WTC11 (cell line): ENCODE data around the gene VNN1. TPM values are rescaled to one million over a fixed set of nuclear protein-coding genes. Genes with fewer than 3 reads are reported as not detected.

Experiments
- ATAC-seq: fragments of 200-7000 bp; cut with Tn5 transposase; 2 replicates; pipeline ENCODE4 v1.10.0; 2021; ENCODE audit warnings: mild to moderate bottlenecking, moderate library complexity
- CTCF ChIA-PET: fragments of 300-600 bp; sonication (Branson Sonifier 250); formaldehyde crosslinking; loops from one replicate; lab custom pipeline; 2021; ENCODE audit warnings: antibody characterized with exemption; lab: Charles Lee
- POLR2A ChIA-PET: fragments of 350-600 bp; sonication (Branson Sonifier 250); formaldehyde crosslinking; loops from one replicate; lab custom pipeline; 2021; ENCODE audit warnings: antibody characterized with exemption; lab: Charles Lee
- DNase-seq: peaks from one replicate; pipeline ENCODE4 v3.0.0; 2021; ENCODE audit warnings: low spot score
- H3K27ac Mint-ChIP-seq: 2 replicates; pipeline ENCODE4 v1.8.0; 2021; ENCODE audit warnings: mixed read lengths
- H3K27me3 Mint-ChIP-seq: 2 replicates; pipeline ENCODE4 v1.8.0; 2021; ENCODE audit warnings: low read depth, mild to moderate bottlenecking, moderate library complexity, mixed read lengths
- H3K36me3 Mint-ChIP-seq: 2 replicates; pipeline ENCODE4 v1.8.0; 2021; ENCODE audit warnings: mixed read lengths
- H3K4me1 Mint-ChIP-seq: 2 replicates; pipeline ENCODE4 v1.8.0; 2022; ENCODE audit warnings: mixed read lengths
- H3K4me3 Mint-ChIP-seq: 2 replicates; pipeline ENCODE4 v1.8.0; 2021; ENCODE audit warnings: mild to moderate bottlenecking, moderate library complexity, mixed read lengths
- H3K9me3 Mint-ChIP-seq: 2 replicates; pipeline ENCODE4 v1.8.0; 2021; ENCODE audit warnings: mixed read lengths
- ATF3 ChIP-seq: sonication (generic); formaldehyde crosslinking; conservative IDR thresholded peaks from 2 replicates; pipeline ENCODE4 v1.8.1; 2022; ENCODE audit warnings: mild to moderate bottlenecking, missing genetic modification reagents
- ATF6 ChIP-seq: sonication (generic); formaldehyde crosslinking; IDR thresholded peaks from 2 replicates; pipeline ENCODE4 v1.8.1; 2023; ENCODE audit warnings: mild to moderate bottlenecking, missing genetic modification reagents
- CBFB ChIP-seq: sonication (generic); formaldehyde crosslinking; IDR thresholded peaks from 2 replicates; pipeline ENCODE4 v1.8.1; 2022; ENCODE audit warnings: mild to moderate bottlenecking, low read depth, missing genetic modification reagents
- EMX1 ChIP-seq: fragments of 250-450 bp; sonication (Bioruptor Pico); IDR thresholded peaks from 2 replicates; pipeline ENCODE4 v1.8.0; 2021; ENCODE audit warnings: mild to moderate bottlenecking
- ERG ChIP-seq: fragments of 250-450 bp; sonication (Bioruptor Pico); IDR thresholded peaks from 2 replicates; pipeline ENCODE4 v1.8.0; 2021; ENCODE audit warnings: mild to moderate bottlenecking
- ETV6 ChIP-seq: sonication (generic); formaldehyde crosslinking; IDR thresholded peaks from 2 replicates; pipeline ENCODE4 v1.8.1; 2022; ENCODE audit warnings: mild to moderate bottlenecking, missing genetic modification reagents
- FOXJ3 ChIP-seq: sonication (generic); formaldehyde crosslinking; IDR thresholded peaks from 2 replicates; pipeline ENCODE4 v1.9.0; 2021; ENCODE audit warnings: missing genetic modification reagents, mild to moderate bottlenecking, borderline replicate concordance
- FOXK1 ChIP-seq: sonication (generic); formaldehyde crosslinking; IDR thresholded peaks from 2 replicates; pipeline ENCODE4 v1.8.0; 2022; ENCODE audit warnings: mild to moderate bottlenecking, moderate library complexity, missing genetic modification reagents
- FOXP4 ChIP-seq: sonication (generic); formaldehyde crosslinking; IDR thresholded peaks from 2 replicates; pipeline ENCODE4 v1.8.0; 2022; ENCODE audit warnings: mild to moderate bottlenecking, missing genetic modification reagents
- IRF1 ChIP-seq: sonication (generic); formaldehyde crosslinking; IDR thresholded peaks from 2 replicates; pipeline ENCODE4 v1.8.0; 2023; ENCODE audit warnings: missing genetic modification reagents
- JAZF1 ChIP-seq: fragments of 250-450 bp; sonication (Bioruptor Pico); IDR thresholded peaks from 2 replicates; pipeline ENCODE4 v1.9.0; 2021; ENCODE audit warnings: moderate library complexity, mild to moderate bottlenecking, inconsistent platforms
- MAX ChIP-seq: sonication (generic); formaldehyde crosslinking; IDR thresholded peaks from 2 replicates; pipeline ENCODE4 v1.8.0; 2022; ENCODE audit warnings: mild to moderate bottlenecking, missing genetic modification reagents
- MYBL2 ChIP-seq: sonication (generic); formaldehyde crosslinking; IDR thresholded peaks from 2 replicates; pipeline ENCODE4 v1.8.1; 2023; ENCODE audit warnings: mild to moderate bottlenecking, moderate library complexity, missing genetic modification reagents
- NR3C1 ChIP-seq: sonication (generic); formaldehyde crosslinking; conservative IDR thresholded peaks from 2 replicates; pipeline ENCODE4 v1.8.1; 2023; ENCODE audit warnings: low read depth, mild to moderate bottlenecking, missing genetic modification reagents
- OVOL2 ChIP-seq: fragments of 250-450 bp; sonication (Bioruptor Pico); IDR thresholded peaks from 2 replicates; pipeline ENCODE4 v1.9.0; 2021; ENCODE audit warnings: mild to moderate bottlenecking, borderline replicate concordance
- SP1 ChIP-seq: sonication (generic); formaldehyde crosslinking; conservative IDR thresholded peaks from 2 replicates; pipeline ENCODE4 v1.8.1; 2022; ENCODE audit warnings: missing genetic modification reagents
- USF1 ChIP-seq: sonication (generic); formaldehyde crosslinking; IDR thresholded peaks from 2 replicates; pipeline ENCODE4 v1.8.0; 2022; ENCODE audit warnings: mild to moderate bottlenecking, missing genetic modification reagents
- USF2 ChIP-seq: sonication (generic); formaldehyde crosslinking; IDR thresholded peaks from 2 replicates; pipeline ENCODE4 v1.8.1; 2023; ENCODE audit warnings: mild to moderate bottlenecking, missing genetic modification reagents, moderate library complexity
- ZBTB21 ChIP-seq: sonication (generic); formaldehyde crosslinking; IDR thresholded peaks from 2 replicates; pipeline ENCODE4 v1.8.1; 2023; ENCODE audit warnings: mild to moderate bottlenecking, missing genetic modification reagents, borderline replicate concordance
- ZBTB43 ChIP-seq: sonication (generic); formaldehyde crosslinking; IDR thresholded peaks from 2 replicates; pipeline ENCODE4 v1.8.1; 2023; ENCODE audit warnings: mild to moderate bottlenecking, missing genetic modification reagents
- ZNF219 ChIP-seq: sonication (generic); formaldehyde crosslinking; IDR thresholded peaks from 2 replicates; pipeline ENCODE4 v1.8.0; 2023; ENCODE audit warnings: missing genetic modification reagents, mild to moderate bottlenecking, borderline replicate concordance
- ZNF263 ChIP-seq: sonication (generic); formaldehyde crosslinking; IDR thresholded peaks from 2 replicates; pipeline ENCODE4 v1.8.1; 2022; ENCODE audit warnings: low read depth, mild to moderate bottlenecking, moderate library complexity, missing genetic modification reagents
- ZNF317 ChIP-seq: sonication (generic); formaldehyde crosslinking; IDR thresholded peaks from 2 replicates; pipeline ENCODE4 v1.8.1; 2023; ENCODE audit warnings: low read depth, mild to moderate bottlenecking, moderate library complexity, missing genetic modification reagents, borderline replicate concordance
- ZNF396 ChIP-seq: fragments of 250-450 bp; sonication (Bioruptor Pico); IDR thresholded peaks from 2 replicates; pipeline ENCODE4 v1.8.0; 2021; ENCODE audit warnings: mild to moderate bottlenecking, moderate library complexity, borderline replicate concordance
- ZNF671 ChIP-seq: fragments of 250-450 bp; sonication (Bioruptor Pico); IDR thresholded peaks from 2 replicates; pipeline ENCODE4 v1.8.0; 2021; ENCODE audit warnings: mild to moderate bottlenecking
- ZSCAN18 ChIP-seq: fragments of 250-450 bp; sonication (Bioruptor Pico); IDR thresholded peaks from 2 replicates; pipeline ENCODE4 v2.1.2; 2022; ENCODE audit warnings: mild to moderate bottlenecking, moderate library complexity
- total RNA-seq: library from RNA; stranded (reverse); gene quantifications from 3 replicates; pipeline ENCODE4 v1.2.3, GENCODE V29; 2021

VNN1 gene
- total RNA-seq, 1 experiment from 2014 or later: 0.04 TPM

GRCh38 chr6:132752255-132752654 is 38.4 kb upstream of the VNN1 start (continued):
- TF ChIP-seq ZNF396 (no peak), ZSCAN18 (CRISPR knock-in tag) (no peak), FOXP4 (CRISPR knock-in tag) (no peak), USF2 (CRISPR knock-in tag) (no peak), NR3C1 (no peak), ERG (CRISPR knock-in tag) (no peak), ZNF671 (CRISPR knock-in tag) (no peak), MYBL2 (CRISPR knock-in tag) (no peak), ETV6 (no peak), ZNF219 (CRISPR knock-in tag) (no peak)

GRCh38 chr6:132751828-132752227 is 38.0 kb upstream of the VNN1 start:
- Mint-ChIP-seq H3K9me3 (no peaks in the 10 kb centered on the region), H3K36me3 (no peaks in the 10 kb centered on the region), H3K4me3 (no peak overlapping the region), H3K4me1 (no peaks in the 10 kb centered on the region), H3K27me3 (no peaks in the 10 kb centered on the region), H3K27ac (no peak overlapping the region)
- TF ChIP-seq JAZF1 (no peak), ZBTB21 (CRISPR knock-in tag) (no peak), OVOL2 (CRISPR knock-in tag) (no peak), ETV6 (no peak), FOXJ3 (CRISPR knock-in tag) (no peak), ATF6 (CRISPR knock-in tag) (no peak), USF1 (CRISPR knock-in tag) (no peak), FOXK1 (CRISPR knock-in tag) (no peak), ZNF671 (CRISPR knock-in tag) (no peak), MAX (CRISPR knock-in tag) (no peak), SP1 (CRISPR knock-in tag) (no peak), ZNF263 (CRISPR knock-in tag) (no peak), ATF3 (CRISPR knock-in tag) (no peak), ZNF317 (CRISPR knock-in tag) (no peak), ZBTB43 (CRISPR knock-in tag) (no peak), CBFB (CRISPR knock-in tag) (no peak), EMX1 (CRISPR knock-in tag) (no peak), IRF1 (CRISPR knock-in tag) (no peak)
- ChIA-PET CTCF (interaction anchor here (0.7 kb wide), 1 partner anchor 16 kb away, joined by 3 read pairs; no protein-coding TSS in a partner anchor), POLR2A (no interaction called here)
- DNase-seq (no peak), ATAC-seq (peak; percentile 41; the same call in 1 of the 2 replicates)
